ENCODE data around the gene MRPS34. TPM values are rescaled to one million over a fixed set of nuclear protein-coding genes. Genes with fewer than 3 reads are reported as not detected.
"Not testable (repeated sequence)": the region's sequence is repeated elsewhere in the genome, so short reads cannot be mapped to it uniquely, and the experiment has no call there.

Gene MRPS34
- total RNA-seq, 2 donors from 2014 or later = 80.8 to 190 TPM

DNA sequence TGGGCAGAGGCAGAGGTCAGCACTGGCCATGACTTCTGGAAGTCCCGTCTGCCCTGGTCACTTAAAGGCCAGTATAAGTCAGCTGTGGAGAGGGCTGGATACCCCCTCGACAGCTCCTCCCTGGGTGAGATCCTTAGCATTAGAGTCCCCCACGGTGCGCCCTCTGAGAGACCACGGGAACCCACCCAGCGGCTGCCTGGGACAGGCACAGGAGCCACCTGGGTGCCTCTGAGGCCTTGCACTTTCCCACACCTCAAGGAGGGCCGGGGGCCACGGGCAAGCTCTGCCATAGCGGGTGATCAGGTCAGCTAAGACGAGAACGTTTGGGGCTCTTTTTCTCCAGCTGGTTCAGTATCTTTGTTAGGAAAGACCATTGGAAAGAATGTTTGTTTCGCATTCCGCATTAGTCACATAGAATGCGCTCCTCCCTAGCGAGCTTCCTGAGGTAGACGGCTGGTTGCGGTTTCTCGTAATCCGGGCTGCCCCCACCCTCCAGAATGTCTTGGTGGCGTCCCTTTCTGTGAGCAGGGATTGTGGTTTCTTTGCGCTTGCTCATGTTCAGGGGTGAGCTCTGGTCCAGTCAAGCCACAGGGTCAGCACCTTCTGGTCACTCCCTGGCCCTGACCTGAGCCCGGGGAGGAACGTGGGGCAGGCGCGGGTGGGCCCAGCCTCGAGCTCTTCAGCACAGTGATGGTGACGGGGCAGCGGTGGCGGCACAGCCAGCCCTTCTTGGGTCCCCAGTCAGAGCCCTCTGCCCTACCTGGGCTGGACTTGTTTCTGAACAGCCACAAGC, 26.8 kb downstream of the MRPS34 start:
- Mint-ChIP-seq H3K36me3 (ENCODE audit: low read depth) (peaks cover 30% of the 10 kb centered on the region), H3K9me3 (no peaks in the 10 kb centered on the region), H3K4me1 (no peaks in the 10 kb centered on the region), H3K27me3 (no peaks in the 10 kb centered on the region), H3K4me3 (no peak overlapping the region), H3K27ac (no peak overlapping the region)
- no peak for ATAC-seq (replicated peaks)

DNA sequence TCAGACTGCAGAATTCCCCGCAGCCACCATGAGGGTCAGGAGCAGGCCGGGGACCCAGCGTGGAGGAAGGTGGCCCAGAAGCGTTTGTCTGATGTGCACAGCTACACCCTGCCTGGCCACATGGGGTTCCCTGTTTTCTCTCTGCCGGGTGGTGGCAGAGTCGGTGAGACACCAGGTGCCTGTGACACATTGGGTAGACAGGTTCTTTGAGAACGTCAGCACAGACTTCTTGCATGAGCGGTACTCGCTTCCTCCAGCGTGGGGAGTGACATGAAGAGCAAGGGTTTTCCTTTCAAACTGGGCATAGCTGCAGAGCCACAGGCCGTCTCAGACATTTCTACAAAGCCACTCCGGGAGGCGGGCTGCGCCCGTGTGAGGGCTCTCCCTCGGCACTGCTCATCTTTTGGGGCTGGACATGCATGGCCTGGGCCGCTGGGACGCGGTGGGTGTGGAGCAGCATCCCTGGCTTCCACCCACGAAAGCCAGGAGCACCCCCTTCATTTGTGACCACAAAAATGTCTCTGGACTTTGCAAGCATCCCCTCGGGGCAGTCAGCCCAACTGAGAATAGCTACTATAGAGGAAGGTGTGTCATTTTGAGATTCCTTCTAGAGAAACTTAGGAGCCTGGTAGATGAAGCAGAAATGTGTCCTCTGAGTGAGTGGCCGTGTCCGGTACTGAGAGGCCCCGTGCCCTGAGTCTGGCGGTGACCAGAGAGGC, 27.6 kb downstream of the MRPS34 start:
- H3K36me3 Mint-ChIP-seq (ENCODE audit: low read depth) = peaks cover 30% of the 10 kb centered on the region
- H3K27ac Mint-ChIP-seq = no peak overlapping the region
- H3K4me3 Mint-ChIP-seq = no peak overlapping the region
- no peaks in the 10 kb centered on the region for H3K27me3 Mint-ChIP-seq
- no peak for ATAC-seq (replicated peaks)
- no peaks in the 10 kb centered on the region for H3K9me3 Mint-ChIP-seq
- no peaks in the 10 kb centered on the region for H3K4me1 Mint-ChIP-seq

DNA sequence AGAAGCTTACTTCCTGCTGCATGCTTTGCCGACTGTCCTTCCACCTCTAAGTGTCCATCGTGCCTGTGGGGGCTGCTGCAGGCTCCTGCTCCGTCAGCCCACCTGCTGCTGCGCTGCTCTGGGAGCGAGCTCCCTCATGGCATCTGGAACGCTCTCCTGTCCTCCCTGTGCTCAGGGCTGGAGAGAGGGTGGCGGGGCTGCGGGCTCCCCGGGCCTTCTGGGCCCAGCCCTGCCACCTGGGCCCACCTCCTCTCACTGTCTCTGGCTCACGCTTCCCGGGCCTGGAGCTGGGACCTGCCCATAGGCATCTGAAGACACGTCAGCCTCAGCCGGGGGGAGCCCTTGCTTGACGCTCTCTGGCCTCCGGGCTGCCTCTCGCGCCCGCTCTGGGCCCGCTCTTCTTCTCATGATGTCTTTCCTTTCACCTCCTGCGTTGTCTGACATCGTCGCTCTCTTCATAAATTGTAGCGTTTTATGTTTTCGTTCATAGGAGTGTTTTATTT, 28.5 kb downstream of the MRPS34 start:
- Mint-ChIP-seq H3K36me3 (ENCODE audit: low read depth) (peaks cover 30% of the 10 kb centered on the region), H3K9me3 (no peaks in the 10 kb centered on the region), H3K27ac (no peak overlapping the region), H3K4me1 (no peaks in the 10 kb centered on the region), H3K27me3 (no peaks in the 10 kb centered on the region), H3K4me3 (no peak overlapping the region)
- ATAC-seq (replicated peaks) = no peak

DNA sequence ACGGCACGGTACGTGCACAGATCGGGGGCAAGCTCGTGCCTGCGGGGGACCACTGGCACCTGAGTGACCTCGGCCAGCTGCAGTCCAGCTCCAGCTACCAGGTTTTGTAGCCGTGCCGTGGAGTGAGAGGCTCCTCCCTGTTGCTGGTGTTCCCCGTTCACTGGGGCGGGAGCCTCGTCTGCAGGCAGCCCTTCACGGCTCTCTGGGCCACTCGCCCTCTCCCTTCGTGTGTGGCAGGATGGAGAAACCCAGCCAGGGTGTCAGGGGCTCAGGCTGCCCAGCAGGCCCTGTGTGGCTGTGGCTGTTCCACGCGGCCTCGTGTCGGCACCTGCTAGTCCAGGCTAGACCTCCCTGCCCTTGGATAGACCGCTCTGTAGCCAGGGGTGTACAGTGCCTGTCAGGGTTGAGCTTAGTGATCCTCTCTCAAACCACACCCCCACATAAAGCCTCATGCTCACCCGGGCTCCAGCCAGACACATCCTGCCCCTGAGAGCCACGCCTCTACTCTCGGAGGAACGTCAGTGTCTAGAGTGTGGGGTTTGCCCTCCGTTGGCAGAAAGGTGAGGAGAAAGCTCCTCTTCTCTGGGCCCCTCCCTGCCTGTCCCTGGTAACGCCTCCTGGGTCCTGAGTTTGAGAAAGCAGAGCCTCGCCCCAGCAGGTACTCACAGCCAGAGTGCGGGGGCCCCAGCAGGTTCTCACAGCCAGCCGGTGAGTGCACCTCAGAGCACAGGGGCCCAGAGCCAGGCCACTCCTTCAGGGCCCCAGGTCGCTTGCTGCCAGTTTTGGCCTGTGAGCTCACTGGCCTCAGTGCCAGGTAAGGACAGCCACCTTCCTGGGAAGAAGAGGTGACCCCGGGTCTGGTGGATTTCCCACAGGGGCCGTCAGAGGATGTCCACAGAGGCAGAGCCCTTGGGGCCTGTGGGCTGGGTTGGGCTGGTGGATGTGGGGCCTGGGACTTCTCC, 29.3 kb downstream of the MRPS34 start:
- no peak for ATAC-seq (replicated peaks)
- H3K27me3 Mint-ChIP-seq = no peaks in the 10 kb centered on the region
- no peaks in the 10 kb centered on the region for H3K9me3 Mint-ChIP-seq
- H3K4me1 Mint-ChIP-seq = no peaks in the 10 kb centered on the region
- peaks cover 23% of the 10 kb centered on the region for H3K36me3 Mint-ChIP-seq (ENCODE audit: low read depth)
- no peak overlapping the region for H3K4me3 Mint-ChIP-seq
- H3K27ac Mint-ChIP-seq = no peak overlapping the region

DNA sequence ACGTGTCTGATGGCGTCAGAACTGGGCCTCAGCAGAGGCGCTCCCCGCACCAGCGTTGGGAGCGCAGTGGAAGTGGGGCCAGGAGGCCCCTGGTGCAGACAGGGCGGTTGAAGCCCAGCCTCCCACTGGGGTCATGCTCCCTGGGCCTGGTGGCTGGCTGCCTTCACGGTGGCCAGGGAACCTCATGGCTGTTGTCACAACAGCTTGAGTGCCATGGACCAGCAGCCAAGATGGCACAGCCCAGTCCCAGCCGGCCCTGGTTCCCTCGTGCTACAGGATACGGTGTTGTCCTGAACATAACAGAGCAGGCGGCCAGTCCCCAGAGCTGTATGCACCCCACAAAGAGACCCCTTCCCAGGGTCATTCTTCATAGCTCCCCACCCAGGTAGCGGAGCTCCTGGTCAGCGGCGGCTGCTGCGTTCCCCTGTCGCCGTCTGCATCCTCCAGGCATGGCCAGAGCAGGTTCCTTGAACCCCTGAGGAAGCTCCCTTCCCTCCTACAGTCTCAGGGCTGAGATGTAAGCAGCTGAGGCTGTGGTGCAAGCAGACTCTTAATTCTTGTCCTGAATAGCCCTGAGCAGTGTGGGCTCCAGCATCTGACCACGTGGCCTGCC, 31.3 kb downstream of the MRPS34 start:
- no peak overlapping the region for H3K27ac Mint-ChIP-seq
- H3K36me3 Mint-ChIP-seq (ENCODE audit: low read depth) = peaks cover 20% of the 10 kb centered on the region
- no peaks in the 10 kb centered on the region for H3K4me1 Mint-ChIP-seq
- no peaks in the 10 kb centered on the region for H3K27me3 Mint-ChIP-seq
- no peak for ATAC-seq (replicated peaks)
- H3K4me3 Mint-ChIP-seq = no peak overlapping the region
- no peaks in the 10 kb centered on the region for H3K9me3 Mint-ChIP-seq

DNA sequence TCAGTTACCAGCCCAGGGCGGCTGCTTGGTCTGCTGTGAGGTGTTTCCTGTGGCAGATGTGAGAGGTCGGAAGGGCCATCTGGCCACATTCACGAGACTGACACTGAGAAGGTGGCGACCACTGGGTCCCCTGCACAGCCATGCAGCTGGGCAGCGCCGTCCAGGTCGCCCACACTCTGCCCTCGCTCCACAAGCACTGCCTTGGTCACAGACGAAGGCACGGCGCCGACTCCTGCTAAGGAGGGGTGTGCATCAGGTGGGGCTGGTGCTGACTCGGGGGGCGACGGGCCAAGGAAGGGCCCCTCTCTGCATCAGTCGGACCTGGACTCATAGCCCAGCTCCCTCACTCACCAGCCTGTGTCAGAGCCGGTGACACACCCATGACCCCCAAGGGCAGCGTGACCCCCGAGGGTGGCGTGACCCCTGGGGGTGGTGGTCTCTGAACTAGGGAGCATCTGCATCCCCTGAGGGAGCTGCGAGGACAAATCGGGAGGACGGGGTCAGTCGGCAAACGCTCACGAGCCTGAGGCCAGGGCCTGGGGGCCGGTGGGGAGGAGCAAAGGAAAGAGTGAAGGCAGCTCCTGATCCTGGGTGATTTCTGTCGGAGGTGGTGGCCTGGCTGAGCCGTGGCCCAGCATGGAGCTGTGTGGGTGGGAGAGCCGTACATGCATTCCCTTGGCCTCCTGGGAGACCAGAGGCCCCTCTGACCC, 32.0 kb downstream of the MRPS34 start:
- Mint-ChIP-seq H3K4me3 (no peak overlapping the region), H3K9me3 (no peaks in the 10 kb centered on the region), H3K27me3 (no peaks in the 10 kb centered on the region), H3K27ac (no peak overlapping the region), H3K4me1 (no peaks in the 10 kb centered on the region), H3K36me3 (ENCODE audit: low read depth) (peaks cover 18% of the 10 kb centered on the region)
- no peak for ATAC-seq (replicated peaks)

DNA sequence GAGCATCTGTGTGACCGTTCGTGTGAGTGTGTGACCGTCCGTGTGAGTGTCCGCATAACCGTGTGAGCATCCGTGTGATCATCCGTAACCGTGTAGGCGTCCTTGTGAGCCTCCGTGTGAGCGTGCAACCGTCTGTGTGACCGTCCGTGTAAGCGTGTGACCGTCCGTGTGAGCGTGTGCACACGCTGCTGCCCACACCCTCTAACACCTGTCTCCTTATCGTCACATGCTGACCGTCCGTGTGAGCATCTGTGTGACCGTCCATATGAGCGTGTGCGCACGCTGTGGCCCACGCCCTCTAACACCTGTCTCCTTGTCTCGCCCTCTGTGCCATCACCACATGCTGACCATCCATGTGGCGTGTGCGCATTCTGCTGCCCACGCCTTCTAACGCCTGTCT, 32.7 kb downstream of the MRPS34 start:
- no peak overlapping the region for H3K27ac Mint-ChIP-seq
- no peaks in the 10 kb centered on the region for H3K27me3 Mint-ChIP-seq
- ATAC-seq (replicated peaks) = no peak
- H3K4me3 Mint-ChIP-seq = no peak overlapping the region
- peaks cover 11% of the 10 kb centered on the region for H3K36me3 Mint-ChIP-seq (ENCODE audit: low read depth)
- no peaks in the 10 kb centered on the region for H3K9me3 Mint-ChIP-seq
- no peaks in the 10 kb centered on the region for H3K4me1 Mint-ChIP-seq

DNA sequence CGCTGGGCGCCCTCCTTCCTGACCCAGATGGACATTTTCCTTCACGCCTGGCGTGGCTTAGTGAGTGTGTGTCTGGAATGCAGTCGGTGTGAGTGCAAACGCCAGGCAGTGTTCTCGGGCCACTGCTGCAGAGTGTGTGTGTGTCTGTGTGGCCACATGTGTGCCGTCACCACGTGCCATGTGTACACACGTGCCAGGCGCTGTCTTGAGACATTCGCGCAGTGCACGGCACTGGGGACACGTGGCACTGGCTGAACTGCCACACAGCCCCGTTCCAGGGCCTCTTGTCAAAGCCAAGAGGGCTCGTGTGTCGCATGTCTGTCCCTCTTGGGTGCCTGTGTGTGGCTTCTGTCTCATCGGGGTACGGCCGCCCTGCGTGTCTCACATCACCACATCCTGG, 38.1 kb downstream of the MRPS34 start:
- H3K4me3 Mint-ChIP-seq = no peak overlapping the region
- H3K27me3 Mint-ChIP-seq = no peaks in the 10 kb centered on the region
- no peaks in the 10 kb centered on the region for H3K9me3 Mint-ChIP-seq
- H3K4me1 Mint-ChIP-seq = no peaks in the 10 kb centered on the region
- no peak for ATAC-seq (replicated peaks)
- H3K27ac Mint-ChIP-seq = no peak overlapping the region
- H3K36me3 Mint-ChIP-seq (ENCODE audit: low read depth) = peaks cover 14% of the 10 kb centered on the region

DNA sequence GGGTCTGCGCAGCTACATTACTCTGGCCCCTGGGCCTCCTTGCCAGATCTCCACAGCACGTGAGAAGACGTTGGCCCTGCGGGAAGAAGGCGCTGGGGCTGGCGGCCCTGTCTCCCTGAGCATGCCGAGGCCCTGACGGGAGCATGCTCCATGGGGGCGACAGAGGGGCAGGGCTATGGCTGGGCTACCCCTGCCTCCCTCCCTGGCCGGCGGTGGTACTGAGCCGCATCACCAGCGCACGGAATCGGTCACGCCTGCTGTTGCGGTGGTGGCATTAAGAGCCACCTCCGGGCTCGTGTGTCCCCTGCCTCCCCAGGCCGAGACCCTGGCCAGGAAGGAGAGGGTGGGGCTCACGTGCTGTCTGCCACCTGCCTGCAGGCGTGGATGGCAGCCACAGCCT, 38.8 kb downstream of the MRPS34 start:
- no peak overlapping the region for H3K4me3 Mint-ChIP-seq
- no peak for ATAC-seq (replicated peaks)
- no peaks in the 10 kb centered on the region for H3K27me3 Mint-ChIP-seq
- peaks cover 17% of the 10 kb centered on the region for H3K36me3 Mint-ChIP-seq (ENCODE audit: low read depth)
- no peaks in the 10 kb centered on the region for H3K9me3 Mint-ChIP-seq
- no peak overlapping the region for H3K27ac Mint-ChIP-seq
- H3K4me1 Mint-ChIP-seq = no peaks in the 10 kb centered on the region

DNA sequence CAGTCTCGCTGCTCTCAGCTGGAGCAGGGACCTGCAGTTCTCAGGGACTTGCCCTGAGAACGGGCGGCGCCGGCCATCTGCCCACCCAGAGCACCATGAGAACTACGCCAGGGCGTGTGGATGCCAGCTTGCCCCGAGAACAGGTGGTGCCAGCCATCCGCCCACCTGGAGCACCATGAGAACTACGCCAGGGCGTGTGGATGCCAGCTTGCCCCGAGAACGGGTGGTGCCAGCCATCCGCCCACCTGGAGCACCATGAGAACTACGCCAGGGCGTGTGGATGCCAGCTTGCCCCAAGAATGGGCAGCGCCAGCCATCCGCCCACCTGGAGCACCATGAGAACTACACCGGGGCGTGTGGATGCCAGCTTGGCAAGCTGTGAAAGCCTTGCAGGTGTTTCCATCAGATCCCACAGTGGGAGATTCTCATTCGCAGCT, 40.4 kb downstream of the MRPS34 start:
- not testable (repeated sequence) for H3K4me1 Mint-ChIP-seq; ATAC-seq (replicated peaks); H3K27me3 Mint-ChIP-seq; H3K9me3 Mint-ChIP-seq; H3K27ac Mint-ChIP-seq; H3K4me3 Mint-ChIP-seq
- peaks cover 24% of the 10 kb centered on the region for H3K36me3 Mint-ChIP-seq (ENCODE audit: low read depth)

DNA sequence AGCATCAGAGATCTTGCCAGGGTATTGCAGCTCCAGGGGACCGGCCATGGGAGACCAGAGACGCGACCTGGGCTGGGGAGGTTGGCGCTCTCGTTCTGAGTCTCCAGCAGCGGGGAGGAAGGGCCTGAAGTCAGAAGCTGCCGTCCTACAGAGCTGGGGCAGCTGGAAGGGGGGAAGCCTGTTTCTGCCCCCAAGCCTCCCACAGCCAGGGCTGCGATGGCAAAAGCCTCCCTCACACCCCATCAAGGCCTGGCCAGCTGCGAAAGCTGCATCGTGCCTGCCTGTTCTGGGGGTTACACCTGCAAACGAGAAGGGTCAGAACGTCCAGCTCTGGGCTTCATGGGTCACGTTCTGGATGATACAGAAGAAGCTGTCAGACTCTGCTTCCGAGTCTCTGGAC, 40.9 kb downstream of the MRPS34 start:
- Mint-ChIP-seq H3K9me3 (no peaks in the 10 kb centered on the region), H3K36me3 (ENCODE audit: low read depth) (peaks cover 29% of the 10 kb centered on the region), H3K27me3 (no peaks in the 10 kb centered on the region), H3K4me1 (peaks cover 4% of the 10 kb centered on the region), H3K27ac (no peak overlapping the region), H3K4me3 (no peak overlapping the region)
- no peak for ATAC-seq (replicated peaks)

DNA sequence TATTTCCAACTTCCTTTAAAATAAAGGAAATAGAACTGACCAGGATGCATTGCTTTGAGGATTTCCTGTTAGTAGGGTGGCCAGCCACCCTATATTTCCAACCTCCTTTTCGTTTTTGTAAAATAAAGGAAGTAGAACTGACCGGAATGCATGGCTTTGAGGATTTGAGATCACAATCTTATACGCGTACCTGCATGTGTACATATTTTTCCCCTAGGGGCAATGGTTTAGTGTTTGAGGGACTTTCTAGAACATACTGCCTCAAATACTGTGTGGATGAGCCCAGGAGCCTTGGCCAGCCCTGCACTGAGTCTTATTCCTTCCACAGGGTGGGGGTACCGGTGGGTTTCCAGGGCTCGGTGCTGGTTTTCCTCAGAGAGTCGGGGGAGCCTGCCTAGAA, 41.3 kb downstream of the MRPS34 start:
- H3K36me3 Mint-ChIP-seq (ENCODE audit: low read depth) = peaks cover 34% of the 10 kb centered on the region
- no peaks in the 10 kb centered on the region for H3K27me3 Mint-ChIP-seq
- no peak overlapping the region for H3K4me3 Mint-ChIP-seq
- H3K27ac Mint-ChIP-seq = no peak overlapping the region
- no peak for ATAC-seq (replicated peaks)
- peaks cover 8% of the 10 kb centered on the region for H3K4me1 Mint-ChIP-seq
- H3K9me3 Mint-ChIP-seq = no peaks in the 10 kb centered on the region

DNA sequence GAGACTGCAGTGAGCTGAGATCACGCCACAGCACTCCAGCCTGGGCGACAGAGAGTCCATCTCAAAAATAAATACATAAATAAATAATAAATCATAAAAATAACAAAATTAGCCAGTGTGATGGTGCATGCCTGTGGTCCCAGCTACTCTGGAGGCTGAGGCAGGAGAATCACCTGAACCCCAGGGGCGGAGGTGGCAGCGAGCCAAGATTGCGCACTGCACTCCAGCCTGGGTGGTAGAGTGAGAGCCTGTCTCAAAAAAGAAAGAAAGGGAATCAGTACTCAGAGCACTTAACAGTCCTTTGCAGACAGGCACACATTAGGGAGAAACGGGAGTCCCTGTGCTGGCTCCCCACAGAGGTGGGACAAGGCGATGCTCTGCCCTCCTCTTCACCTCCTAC, 41.9 kb downstream of the MRPS34 start:
- Mint-ChIP-seq H3K27ac (no peak overlapping the region), H3K27me3 (no peaks in the 10 kb centered on the region), H3K36me3 (ENCODE audit: low read depth) (peaks cover 38% of the 10 kb centered on the region), H3K4me3 (no peak overlapping the region), H3K4me1 (peaks cover 8% of the 10 kb centered on the region), H3K9me3 (no peaks in the 10 kb centered on the region)
- ATAC-seq (replicated peaks) = no peak
